Measurements from ENCODE around the gene ZNF384.

Gene ZNF384

GRCh38 chr12:6653342-6653741, 35.8 kb downstream of the ZNF384 start:
- no peak for DNase-seq

- no peak for DNase-seq
Measured at GRCh38 chr12:6652391-6652790, 36.8 kb downstream of the ZNF384 start.

GRCh38 chr12:6650832-6651231, 38.3 kb downstream of the ZNF384 start:
- DNase-seq: no peak

GRCh38 chr12:6647083-6647604, 42.0 kb downstream of the ZNF384 start, which contains the start of gene ACRBP:
Gene ACRBP (minus strand): TSS chr12:6647432. CDS start chr12:6647366, 66 bp downstream.
- no peak for DNase-seq

- no peak for DNase-seq
Measured at GRCh38 chr12:6646276-6647082, 42.7 kb downstream of the ZNF384 start.

GRCh38 chr12:6644903-6645302, 44.3 kb downstream of the ZNF384 start:
- peak; percentile 4 for DNase-seq

- DNase-seq: no peak
Measured at GRCh38 chr12:6644257-6644596, 44.9 kb downstream of the ZNF384 start.

- no peak for DNase-seq
Measured at GRCh38 chr12:6643569-6644256, 45.5 kb downstream of the ZNF384 start.

GRCh38 chr12:6641131-6641530, 48.0 kb downstream of the ZNF384 start:
- no peak for DNase-seq

GRCh38 chr12:6640497-6640896, 48.7 kb downstream of the ZNF384 start:
- no peak for DNase-seq

GRCh38 chr12:6639151-6639801, 49.9 kb downstream of the ZNF384 start:
- no peak for DNase-seq

GRCh38 chr12:6638305-6638704, 50.9 kb downstream of the ZNF384 start:
- DNase-seq: no peak

GRCh38 chr12:6635856-6636531, 53.2 kb downstream of the ZNF384 start, which contains the start of gene LPAR5:
Gene LPAR5 (minus strand): TSS chr12:6635959. CDS start chr12:6621248, 14,711 bp downstream.
- DNase-seq: no peak

- no peak for DNase-seq
Measured at GRCh38 chr12:6635375-6635855, 53.8 kb downstream of the ZNF384 start.

GRCh38 chr12:6632026-6632983, 56.9 kb downstream of the ZNF384 start:
- DNase-seq: no peak

- no peak for DNase-seq
Measured at GRCh38 chr12:6631549-6631961, 57.6 kb downstream of the ZNF384 start.

- DNase-seq: no peak
Measured at GRCh38 chr12:6630736-6631135, 58.4 kb downstream of the ZNF384 start.

- DNase-seq: peak; percentile 21
Measured at GRCh38 chr12:6627616-6628015, 61.6 kb downstream of the ZNF384 start.

- DNase-seq: no peak
Measured at GRCh38 chr12:6626654-6627283, 62.4 kb downstream of the ZNF384 start.

- no peak for DNase-seq
Measured at GRCh38 chr12:6620885-6621274, 68.3 kb downstream of the ZNF384 start.

All from COR-L47 (cell line).